ENCODE data around the gene GMCL2. TPM values are rescaled to one million over a fixed set of nuclear protein-coding genes. Genes with fewer than 3 reads are reported as not detected.

Gene GMCL2
- total and polyA plus RNA-seq, 2 experiments from 2014 or later, result not detected

DNA sequence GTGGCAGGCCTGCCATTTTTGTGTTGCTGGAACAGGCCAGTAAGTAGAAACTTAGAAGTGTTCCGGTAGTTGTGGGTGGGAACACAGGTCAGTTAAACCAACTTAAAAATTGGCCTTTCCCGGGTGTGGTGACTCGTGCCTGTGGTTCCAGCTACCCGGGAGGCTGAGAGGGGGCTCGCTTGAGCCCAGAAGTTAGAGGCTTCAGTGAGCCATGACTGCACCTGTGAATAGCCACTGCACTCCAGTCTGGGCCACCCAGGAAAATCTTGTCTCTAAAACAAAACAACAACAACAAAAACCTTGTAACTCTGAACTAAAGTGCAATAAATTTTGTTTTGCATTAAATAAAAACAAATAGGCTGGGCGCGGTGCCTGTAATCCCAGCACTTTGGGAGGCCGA is 32.1 kb downstream of the GMCL2 start:
- Histone ChIP-seq H3K4me1 (ENCODE audit: insufficient read depth) (peaks cover 5% of the 10 kb centered on the region), H2AFZ (no peak overlapping the region), H3K27ac (no peak overlapping the region), H3K4me2 (no peak overlapping the region), H3K36me3 (replicated peaks; ENCODE audit: insufficient read depth, low read depth) (no peaks in the 10 kb centered on the region), H4K20me1 (ENCODE audit: insufficient read depth, poor library complexity, severe bottlenecking) (no peaks in the 10 kb centered on the region), H3K4me3 (no peak overlapping the region), H3K79me2 (peaks cover 11% of the 10 kb centered on the region), H3K9me3 (ENCODE audit: low read depth) (no peaks in the 10 kb centered on the region), H3K27me3 (no peaks in the 10 kb centered on the region), H3K9me2 (replicated peaks; ENCODE audit: insufficient read depth) (no peaks in the 10 kb centered on the region)
- 90% methylated on average over 8 of the region's 8 CpGs for WGBS (ENCODE audit: low lambda C conversion rate, missing lambda C conversion rate)
- no peak for TF ChIP-seq EZH2phosphoT487 (IDR thresholded peaks at IDR 0.05; ENCODE audit: low read depth, severe bottlenecking, unreplicated experiment)
- TF ChIP-seq CTCF (IDR thresholded peaks at IDR 0.05; ENCODE audit: poor library complexity), result no peak
- no peak for TF ChIP-seq EZH2 (IDR thresholded peaks at IDR 0.05; ENCODE audit: borderline replicate concordance)
- no peak for DNase-seq (ENCODE audit: low spot score)

DNA sequence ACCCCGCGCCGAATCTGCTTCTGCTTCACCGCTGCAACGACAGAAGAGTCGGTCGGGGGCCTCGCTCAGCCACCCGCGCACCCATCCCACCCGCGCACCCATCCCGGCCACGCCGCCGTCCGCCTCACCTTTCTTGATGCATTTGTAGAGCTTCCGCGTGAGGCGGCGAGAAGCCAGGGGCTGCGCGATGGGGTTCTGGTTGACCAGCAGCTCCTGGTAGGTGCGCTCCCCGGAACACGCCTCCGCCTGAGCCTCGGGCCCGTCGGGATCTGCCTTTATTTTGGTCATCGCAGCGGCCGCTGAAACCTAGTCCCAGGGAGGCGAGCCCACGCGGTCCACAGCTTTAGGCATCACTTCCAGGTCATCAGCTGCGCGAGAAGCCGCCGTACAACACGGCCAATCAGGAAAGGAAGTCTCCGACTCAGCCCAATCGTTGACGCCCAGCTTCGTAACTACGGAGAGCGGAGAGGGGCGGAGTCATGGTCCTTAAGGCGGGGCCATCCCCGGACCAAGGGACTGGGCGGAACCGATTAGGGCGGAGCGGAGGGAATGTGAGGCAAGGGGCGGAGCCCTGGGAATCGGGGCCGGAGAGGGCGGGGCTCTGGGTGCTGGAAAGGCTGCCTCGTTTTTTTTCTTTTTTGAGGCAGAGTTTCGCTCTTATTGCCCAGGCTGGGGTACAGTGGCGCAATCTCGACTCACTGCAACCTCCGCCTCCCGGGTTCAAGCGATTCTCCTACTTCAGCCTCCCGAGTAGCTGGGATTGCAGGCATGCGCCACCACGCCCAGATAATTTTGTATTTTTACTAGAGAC is 33.4 kb downstream of the GMCL2 start, which contains the start of gene NHP2:
NHP2 (minus strand) TSS at position 356 of the 811 bp plus-strand sequence; CDS start at position 288, 68 bp downstream.
- TF ChIP-seq EZH2phosphoT487 (IDR thresholded peaks at IDR 0.05; ENCODE audit: low read depth, severe bottlenecking, unreplicated experiment) (no peak), EZH2 (IDR thresholded peaks at IDR 0.05; ENCODE audit: borderline replicate concordance) (no peak), CTCF (IDR thresholded peaks at IDR 0.05; ENCODE audit: poor library complexity) (no peak)
- Histone ChIP-seq H3K4me1 (ENCODE audit: insufficient read depth) (peaks cover 5% of the 10 kb centered on the region), H3K36me3 (replicated peaks; ENCODE audit: insufficient read depth, low read depth) (no peaks in the 10 kb centered on the region), H3K27me3 (no peaks in the 10 kb centered on the region), H3K9me3 (ENCODE audit: low read depth) (no peaks in the 10 kb centered on the region), H4K20me1 (ENCODE audit: insufficient read depth, poor library complexity, severe bottlenecking) (no peaks in the 10 kb centered on the region), H3K9me2 (replicated peaks; ENCODE audit: insufficient read depth) (no peaks in the 10 kb centered on the region), H3K4me2 (peak within 1 kb of the TSS; percentile 87), H2AFZ (peak within 1 kb of the TSS; percentile 39), H3K4me3 (peak within 1 kb of the TSS; percentile 41), H3K27ac (peak within 1 kb of the TSS; percentile 28), H3K79me2 (peaks cover 11% of the 10 kb centered on the region)
- 6% methylated on average over 62 of the region's 68 CpGs for WGBS (ENCODE audit: low lambda C conversion rate, missing lambda C conversion rate)
- DNase-seq (ENCODE audit: low spot score), result peak; percentile 100

DNA sequence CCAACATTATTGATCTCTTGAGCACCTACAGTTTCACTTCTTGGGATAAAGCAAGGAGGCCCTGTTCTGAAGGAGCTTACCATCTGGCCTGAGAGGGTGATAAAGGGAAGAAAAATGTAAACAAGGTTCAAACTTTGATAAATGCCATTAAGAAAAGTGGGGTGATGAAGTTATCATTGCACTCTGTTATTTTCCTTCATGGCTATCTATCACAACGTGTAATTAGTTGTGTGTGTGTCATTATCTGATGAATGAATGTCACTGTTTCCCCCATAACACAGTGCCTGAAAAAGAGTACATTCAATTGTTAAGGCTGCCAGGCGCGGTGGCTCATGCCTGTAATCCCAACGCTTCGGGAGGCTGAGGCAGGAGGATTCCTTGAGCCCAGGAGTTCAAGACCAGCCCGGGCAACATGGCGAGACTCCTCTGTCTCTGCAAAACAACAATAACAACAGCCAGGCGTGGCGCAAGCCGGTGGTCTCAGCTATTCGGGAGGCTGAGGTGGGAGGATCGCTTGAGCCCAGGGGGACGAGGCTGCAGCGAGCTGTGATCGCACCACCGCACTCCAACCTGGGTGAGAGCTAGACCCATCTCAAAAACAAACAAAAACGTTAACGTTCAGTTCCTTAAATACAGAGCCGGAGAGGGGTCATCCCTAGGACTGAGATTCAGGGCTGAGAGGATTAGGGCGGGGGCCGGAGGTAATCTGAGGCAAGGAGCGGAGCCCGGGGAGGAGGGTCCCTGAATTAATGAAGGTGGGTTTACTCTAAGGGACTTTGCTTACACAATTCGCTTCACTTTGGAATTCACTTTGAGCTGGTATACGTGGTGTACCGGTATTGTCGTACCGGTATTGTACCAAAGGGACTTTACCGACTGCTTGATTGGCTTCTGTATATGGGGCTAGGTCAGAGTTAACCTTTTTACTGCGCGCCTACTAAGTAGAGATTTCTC is 34.4 kb downstream of the GMCL2 start:
- WGBS (ENCODE audit: low lambda C conversion rate, missing lambda C conversion rate), result 54% methylated on average over 31 of the region's 31 CpGs
- H3K9me2 ChIP-seq (replicated peaks; ENCODE audit: insufficient read depth), result no peaks in the 10 kb centered on the region
- H4K20me1 ChIP-seq (ENCODE audit: insufficient read depth, poor library complexity, severe bottlenecking), result no peaks in the 10 kb centered on the region
- peaks cover 5% of the 10 kb centered on the region for H3K4me1 ChIP-seq (ENCODE audit: insufficient read depth)
- H3K27me3 ChIP-seq, result no peaks in the 10 kb centered on the region
- peak overlapping the region; percentile 39 for H2AFZ ChIP-seq
- no peaks in the 10 kb centered on the region for H3K36me3 ChIP-seq (replicated peaks; ENCODE audit: insufficient read depth, low read depth)
- no peak for DNase-seq (ENCODE audit: low spot score)
- TF ChIP-seq EZH2 (IDR thresholded peaks at IDR 0.05; ENCODE audit: borderline replicate concordance), result no peak
- TF ChIP-seq CTCF (IDR thresholded peaks at IDR 0.05; ENCODE audit: poor library complexity), result no peak
- TF ChIP-seq EZH2phosphoT487 (IDR thresholded peaks at IDR 0.05; ENCODE audit: low read depth, severe bottlenecking, unreplicated experiment), result no peak
- H3K79me2 ChIP-seq, result peaks cover 11% of the 10 kb centered on the region
- peak overlapping the region; percentile 87 for H3K4me2 ChIP-seq
- no peaks in the 10 kb centered on the region for H3K9me3 ChIP-seq (ENCODE audit: low read depth)
- H3K4me3 ChIP-seq, result peak overlapping the region; percentile 41
- peak overlapping the region; percentile 28 for H3K27ac ChIP-seq
